Endothelial cell of umbilical vein (primary cell): Measurements from ENCODE around the gene PRR9. TPM values are rescaled to one million over a fixed set of nuclear protein-coding genes. Genes with fewer than 3 reads are reported as not detected.

Experiments
- BruUV-seq: library from RNA; stranded (reverse); fragments of 400-500 nt; replicated peaks from 2 replicates; lab custom pipeline; 2021; lab: Mats Ljungman, UMichigan
- CTCF ChIA-PET: fragments of 300-600, 350-600 bp; sonication (Branson Sonifier 250); formaldehyde crosslinking; loops from one replicate; lab custom pipeline; 2021; ENCODE audit warnings: antibody characterized with exemption, inconsistent platforms; lab: Charles Lee
- POLR2A ChIA-PET: fragments of 300-600, 350-600 bp; sonication (Branson Sonifier 250); formaldehyde crosslinking; loops from one replicate; lab custom pipeline; 2021; ENCODE audit warnings: antibody characterized with exemption, inconsistent platforms; lab: Charles Lee
- DNase-seq: peaks from one replicate; pipeline ENCODE4 v3.0.0-alpha.2; 2011; ENCODE audit warnings: low read depth, low spot score
- FAIRE-seq: peaks from 2 replicates; lab custom pipeline; 2011; peaks lifted over from hg19 to GRCh38; lab: Jason Lieb, UNC
- H2AFZ ChIP-seq: 2 replicates; pipeline ENCODE4 v1.6.0; 2012; ENCODE audit warnings: low read depth, low read length, control low read depth, inconsistent platforms
- H3K27ac ChIP-seq: 2 replicates; pipeline ENCODE4 v1.5.1; 2011; ENCODE audit warnings: low read depth, mild to moderate bottlenecking, control low read depth, low read length, moderate library complexity; ENCODE audit not compliant: insufficient read depth
- H3K27me3 ChIP-seq, 2 experiments: 2 replicates each; pipeline versions ENCODE4 v1.6.0 to v1.6.1; 2011; ENCODE audit warnings: low read length in 2 of 2, mixed read lengths in 1 of 2; ENCODE audit not compliant: control insufficient read depth in 2 of 2, insufficient read depth in 2 of 2
- H3K36me3 ChIP-seq, 2 experiments: 2 replicates in 1 of 2; 3 replicates in 1 of 2; pipeline ENCODE4 v1.5.1; 2011; ENCODE audit warnings: low read length in 2 of 2, mild to moderate bottlenecking in 1 of 2, moderate library complexity in 1 of 2; ENCODE audit not compliant: control insufficient read depth in 2 of 2, insufficient read depth in 2 of 2; ENCODE audit errors: extremely low read depth in 1 of 2
- H3K4me1 ChIP-seq: 3 replicates; pipeline ENCODE4 v1.5.1; 2011; ENCODE audit warnings: mild to moderate bottlenecking, low read length; ENCODE audit not compliant: control insufficient read depth, insufficient read depth; ENCODE audit errors: extremely low read depth
- H3K4me2 ChIP-seq: 2 replicates; pipeline ENCODE4 v1.6.1; 2011; ENCODE audit warnings: low read length, control low read depth, mixed read lengths; ENCODE audit not compliant: insufficient read depth
- H3K4me3 ChIP-seq, 3 experiments: fragments of 200-600 bp in 1 of 3; sonication (generic), shearing (Covaris generic) in 1 of 3; replicated peaks in 1 of 3; 2 replicates each; pipeline ENCODE4 v1.5.1; 2011 to 2016; ENCODE audit warnings: control low read depth in 3 of 3, low read length in 3 of 3, mild to moderate bottlenecking in 2 of 3, inconsistent platforms in 1 of 3, low read depth in 1 of 3, moderate library complexity in 1 of 3; ENCODE audit not compliant: insufficient read depth in 1 of 3
- H3K79me2 ChIP-seq: 2 replicates; pipeline ENCODE4 v1.6.0; 2012; ENCODE audit warnings: low read length, inconsistent platforms; ENCODE audit not compliant: control insufficient read depth, insufficient read depth
- H3K9ac ChIP-seq: replicated peaks from 2 replicates; pipeline ENCODE3; 2011; ENCODE audit warnings: low read length, control low read depth; ENCODE audit not compliant: insufficient read depth; ENCODE audit errors: extremely low read depth
- H3K9me1 ChIP-seq: replicated peaks from 3 replicates; pipeline ENCODE4 v1.6.0; 2011; ENCODE audit warnings: mild to moderate bottlenecking, low read length; ENCODE audit not compliant: control insufficient read depth, insufficient read depth; ENCODE audit errors: extremely low read depth
- H3K9me3 ChIP-seq: replicated peaks from 2 replicates; pipeline ENCODE4 v1.5.1; 2012; ENCODE audit warnings: low read length, inconsistent platforms; ENCODE audit not compliant: control insufficient read depth, insufficient read depth
- H4K20me1 ChIP-seq: replicated peaks from 2 replicates; pipeline ENCODE3; 2011; ENCODE audit warnings: mild to moderate bottlenecking, low read length; ENCODE audit not compliant: control insufficient read depth, insufficient read depth; ENCODE audit errors: extremely low read depth
- MYC ChIP-seq: IDR thresholded peaks from one replicate; pipeline ENCODE4 v1.6.1; 2011; ENCODE audit warnings: mild to moderate bottlenecking, low read depth, low read length
- POLR2AphosphoS5 ChIP-seq: IDR thresholded peaks from 2 replicates; pipeline ENCODE4 v1.6.1; 2012; ENCODE audit warnings: low read depth, mild to moderate bottlenecking, control low read depth, low read length, moderate library complexity; ENCODE audit not compliant: insufficient read depth
- dilution Hi-C: fragments of 300-500 bp; cut with MboI; formaldehyde crosslinking; loops from one replicate; pipeline ENCODE4 v1.15.0; 2019; ENCODE audit warnings: low sequenced_read_pairs; ENCODE audit not compliant: extremely low pct_ligation_motif_present
- intact Hi-C: fragments of 100-400 bp; cut with micrococcal nuclease; formaldehyde crosslinking; loops from one replicate; pipeline ENCODE4 v1.10.0; 2022
- polyA plus RNA-seq, 4 experiments: library from polyadenylated mRNA; depleted of rRNA in 3 of 4; stranded (reverse) in 3 of 4; unstranded in 1 of 4; fragments of >200 nt; gene quantifications; 2 replicates each; pipeline versions ENCODE4 v1.2.1 to v1.2.3, GENCODE V29; 2011 to 2012; ENCODE audit warnings: missing spikeins in 1 of 4
- total RNA-seq: library from RNA; stranded (reverse); gene quantifications from 2 replicates; pipeline ENCODE4 v1.2.3, GENCODE V29; 2021
- TF ChIP-seq, protein P1 (sequence below): IDR thresholded peaks from 2 replicates; pipeline ENCODE4 v1.6.1; 2011; ENCODE audit not compliant: insufficient read depth, insufficient read length
- TF ChIP-seq, protein P2 (sequence below), 2 donors: IDR thresholded peaks; 1 replicate in 1 of 2; 2 replicates in 1 of 2; pipeline ENCODE4 v1.5.1; 2011; ENCODE audit warnings: low read length in 2 of 2, mild to moderate bottlenecking in 2 of 2, moderate library complexity in 2 of 2, control low read depth in 1 of 2, inconsistent platforms in 1 of 2, low read depth in 1 of 2; ENCODE audit not compliant: insufficient read depth in 1 of 2; ENCODE audit errors: extremely low read depth in 1 of 2

Gene PRR9
- total and polyA plus RNA-seq, 2 donors (not counting 3 experiments of a cell fraction or from before 2014, with no cell fraction given): not detected

DNA sequence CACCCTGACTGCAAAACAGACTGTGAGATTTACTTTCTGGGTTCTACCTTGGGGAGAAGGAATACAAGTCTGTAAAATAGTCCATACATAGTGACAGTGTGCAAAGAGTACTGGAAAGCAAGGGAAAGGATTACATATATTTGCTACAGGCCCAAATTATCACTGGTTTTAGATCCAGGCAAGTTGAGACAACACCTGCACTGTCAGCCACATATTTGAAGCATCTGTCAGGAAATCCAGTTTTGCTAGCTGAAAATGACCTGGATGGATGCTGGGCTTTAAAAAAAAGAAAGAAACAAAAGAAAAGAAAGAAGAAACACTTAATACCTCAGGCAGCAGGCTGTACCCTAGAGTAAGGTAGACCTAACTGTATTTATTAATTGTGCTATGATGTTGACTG is 42.8 kb upstream of the PRR9 start:
- H3K9me1 ChIP-seq: no peaks in the 10 kb centered on the region
- ChIA-PET CTCF (no interaction called here), POLR2A (no interaction called here)
- intact Hi-C loops (no loop called here), dilution Hi-C loops (no loop called here)
- no peaks in the 10 kb centered on the region for H4K20me1 ChIP-seq
- H2AFZ ChIP-seq: no peak overlapping the region
- no peak for DNase-seq
- no peaks in the 10 kb centered on the region for H3K9me3 ChIP-seq
- TF ChIP-seq POLR2AphosphoS5: no peak
- TF ChIP-seq, protein P1, sequence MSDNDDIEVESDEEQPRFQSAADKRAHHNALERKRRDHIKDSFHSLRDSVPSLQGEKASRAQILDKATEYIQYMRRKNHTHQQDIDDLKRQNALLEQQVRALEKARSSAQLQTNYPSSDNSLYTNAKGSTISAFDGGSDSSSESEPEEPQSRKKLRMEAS: no peak
- BruUV-seq: no TSS peak
- no peak overlapping the region for H3K4me2 ChIP-seq
- H3K4me1 ChIP-seq: no peaks in the 10 kb centered on the region
- no peaks in the 10 kb centered on the region for H3K36me3 ChIP-seq
- H3K9ac ChIP-seq: no peak overlapping the region
- H3K4me3 ChIP-seq: no peak overlapping the region
- H3K79me2 ChIP-seq: no peaks in the 10 kb centered on the region
- H3K27ac ChIP-seq: no peak overlapping the region
- FAIRE-seq: no peak
- H3K27me3 ChIP-seq: no peaks in the 10 kb centered on the region

DNA sequence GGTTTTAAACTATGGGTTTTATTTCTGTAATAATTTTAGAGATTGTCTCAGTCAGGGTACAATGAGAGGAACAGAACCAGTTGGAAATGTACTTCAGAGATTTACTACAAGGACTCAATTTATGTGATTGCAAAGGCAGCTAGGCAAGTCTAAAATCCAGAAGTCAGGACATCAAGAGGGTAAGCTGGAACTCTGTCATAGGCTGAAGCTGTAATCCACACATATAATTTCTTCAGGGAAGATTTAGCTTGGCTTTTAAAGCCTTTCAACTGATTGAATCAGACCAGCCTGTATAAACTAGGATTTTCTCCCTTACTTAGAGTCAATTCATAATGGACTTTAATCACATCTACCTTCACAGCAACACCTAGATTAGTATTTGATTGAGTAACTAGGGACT is 38.5 kb upstream of the PRR9 start:
- no peak for DNase-seq
- dilution Hi-C loops: no loop called here
- no peak for FAIRE-seq
- Histone ChIP-seq H3K4me3 (no peak overlapping the region), H4K20me1 (no peaks in the 10 kb centered on the region), H3K9me1 (no peaks in the 10 kb centered on the region), H3K27ac (no peak overlapping the region), H3K4me1 (no peaks in the 10 kb centered on the region), H3K9me3 (no peaks in the 10 kb centered on the region), H3K36me3 (no peaks in the 10 kb centered on the region), H3K4me2 (no peak overlapping the region), H3K79me2 (no peaks in the 10 kb centered on the region), H2AFZ (no peak overlapping the region), H3K27me3 (no peaks in the 10 kb centered on the region), H3K9ac (no peak overlapping the region)
- no TSS peak for BruUV-seq
- ChIA-PET CTCF (no interaction called here), POLR2A (no interaction called here)
- no peak for TF ChIP-seq POLR2AphosphoS5
- no peak for TF ChIP-seq MYC
- TF ChIP-seq, protein P2, sequence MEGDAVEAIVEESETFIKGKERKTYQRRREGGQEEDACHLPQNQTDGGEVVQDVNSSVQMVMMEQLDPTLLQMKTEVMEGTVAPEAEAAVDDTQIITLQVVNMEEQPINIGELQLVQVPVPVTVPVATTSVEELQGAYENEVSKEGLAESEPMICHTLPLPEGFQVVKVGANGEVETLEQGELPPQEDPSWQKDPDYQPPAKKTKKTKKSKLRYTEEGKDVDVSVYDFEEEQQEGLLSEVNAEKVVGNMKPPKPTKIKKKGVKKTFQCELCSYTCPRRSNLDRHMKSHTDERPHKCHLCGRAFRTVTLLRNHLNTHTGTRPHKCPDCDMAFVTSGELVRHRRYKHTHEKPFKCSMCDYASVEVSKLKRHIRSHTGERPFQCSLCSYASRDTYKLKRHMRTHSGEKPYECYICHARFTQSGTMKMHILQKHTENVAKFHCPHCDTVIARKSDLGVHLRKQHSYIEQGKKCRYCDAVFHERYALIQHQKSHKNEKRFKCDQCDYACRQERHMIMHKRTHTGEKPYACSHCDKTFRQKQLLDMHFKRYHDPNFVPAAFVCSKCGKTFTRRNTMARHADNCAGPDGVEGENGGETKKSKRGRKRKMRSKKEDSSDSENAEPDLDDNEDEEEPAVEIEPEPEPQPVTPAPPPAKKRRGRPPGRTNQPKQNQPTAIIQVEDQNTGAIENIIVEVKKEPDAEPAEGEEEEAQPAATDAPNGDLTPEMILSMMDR (IDR thresholded peaks at IDR 0.05; ENCODE audit: extremely low read depth in 1 of 2, insufficient read depth in 1 of 2, low read depth in 1 of 2, low read length in 2 of 2): no peak
- intact Hi-C loops: no loop called here
